Heart left ventricle (tissue), 13 donors: ENCODE results near the gene NOX4.

Experiments
- CTCF ChIP-seq, 12 donors: fragments of 200-600 bp; sonication (generic) in 4 of 12; IDR thresholded peaks; one replicate each; pipeline versions ENCODE4 v1.5.0 to v1.8.0; 2018 to 2022; ENCODE audit warnings: antibody characterized with exemption in 12 of 12, mild to moderate bottlenecking in 5 of 12
- POLR2A ChIP-seq, 2 donors: fragments of 450-650 bp; IDR thresholded peaks; one replicate each; pipeline ENCODE4 v1.6.1; 2017; ENCODE audit warnings: antibody characterized with exemption in 2 of 2, mild to moderate bottlenecking in 2 of 2, moderate library complexity in 2 of 2
- donor health status: ischemic (EF 13 %, LVEDD 7.1; RV severe dilation, severe dysfunction).
- donor health status: DM: no; HTN: yes; CAD: no.
- donor health status: DM: no; HTN: no; CAD: no.
- donor health status: ischemic (EF 25% LVEDD 6.9; RV normal size, moderate dysfunction).
- donor health status: ischemic (EF 25% LVEDD 5.7; RV mildly dilated, moderate dysfunction).
- donor health status: ischemic (EF 35%, LVEDD 5.7; RV mildly dilated, moderate dysfunction).
- donor health status: nonischemic (EF 11% LVEDD 7.7; RV severe dilation, severe dysfunction).
- donor health status: DM: yes; HTN: yes; CAD: no.
- donor health status: PGD.
- donor health status: ischemic (EF 29% LVEDD 5.4; RV normal size, mild dysfunction).
- donor health status: nonischemic (EF 23%, LVEDD 6.1; RV moderate dilation, normal function).

GRCh38 chr11:89477175-89477574 is 14.0 kb downstream of the NOX4 start:
- TF ChIP-seq CTCF (IDR thresholded peaks at IDR 0.05) (no peak), POLR2A (IDR thresholded peaks at IDR 0.05) (no peak)
